Measurements from ENCODE around the gene FRMD4B. TPM values are rescaled to one million over a fixed set of nuclear protein-coding genes. Genes with fewer than 3 reads are reported as not detected.

Gene FRMD4B
- total and polyA plus RNA-seq, 7 donors = 8.2 to 21.5 (median 13.2) TPM

GRCh38 chr3:69137005-69137404 lies 248.9 kb downstream of the FRMD4B start:
- Histone ChIP-seq H3K27ac (no peak overlapping the region), H3K4me1 (no peaks in the 10 kb centered on the region), H3K36me3 (no peaks in the 10 kb centered on the region), H3K4me3 (no peak overlapping the region), H3K9me3 (no peaks in the 10 kb centered on the region), H3K27me3 (no peaks in the 10 kb centered on the region)
- no peak for DNase-seq
- TF ChIP-seq, protein P1, sequence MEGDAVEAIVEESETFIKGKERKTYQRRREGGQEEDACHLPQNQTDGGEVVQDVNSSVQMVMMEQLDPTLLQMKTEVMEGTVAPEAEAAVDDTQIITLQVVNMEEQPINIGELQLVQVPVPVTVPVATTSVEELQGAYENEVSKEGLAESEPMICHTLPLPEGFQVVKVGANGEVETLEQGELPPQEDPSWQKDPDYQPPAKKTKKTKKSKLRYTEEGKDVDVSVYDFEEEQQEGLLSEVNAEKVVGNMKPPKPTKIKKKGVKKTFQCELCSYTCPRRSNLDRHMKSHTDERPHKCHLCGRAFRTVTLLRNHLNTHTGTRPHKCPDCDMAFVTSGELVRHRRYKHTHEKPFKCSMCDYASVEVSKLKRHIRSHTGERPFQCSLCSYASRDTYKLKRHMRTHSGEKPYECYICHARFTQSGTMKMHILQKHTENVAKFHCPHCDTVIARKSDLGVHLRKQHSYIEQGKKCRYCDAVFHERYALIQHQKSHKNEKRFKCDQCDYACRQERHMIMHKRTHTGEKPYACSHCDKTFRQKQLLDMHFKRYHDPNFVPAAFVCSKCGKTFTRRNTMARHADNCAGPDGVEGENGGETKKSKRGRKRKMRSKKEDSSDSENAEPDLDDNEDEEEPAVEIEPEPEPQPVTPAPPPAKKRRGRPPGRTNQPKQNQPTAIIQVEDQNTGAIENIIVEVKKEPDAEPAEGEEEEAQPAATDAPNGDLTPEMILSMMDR (IDR thresholded peaks at IDR 0.05) = no peak
- TF ChIP-seq POLR2A (IDR thresholded peaks at IDR 0.05) (no peak), POLR2AphosphoS5 (IDR thresholded peaks at IDR 0.05) (no peak), EP300 (IDR thresholded peaks at IDR 0.05) (no peak)
- intact Hi-C loops (cut with DNase I) = no loop called here

- intact Hi-C loops (cut with DNase I) = no loop called here
- TF ChIP-seq POLR2A (IDR thresholded peaks at IDR 0.05) = no peak
Observed at GRCh38 chr3:69130689-69131088, 255.2 kb downstream of the FRMD4B start.

DNA sequence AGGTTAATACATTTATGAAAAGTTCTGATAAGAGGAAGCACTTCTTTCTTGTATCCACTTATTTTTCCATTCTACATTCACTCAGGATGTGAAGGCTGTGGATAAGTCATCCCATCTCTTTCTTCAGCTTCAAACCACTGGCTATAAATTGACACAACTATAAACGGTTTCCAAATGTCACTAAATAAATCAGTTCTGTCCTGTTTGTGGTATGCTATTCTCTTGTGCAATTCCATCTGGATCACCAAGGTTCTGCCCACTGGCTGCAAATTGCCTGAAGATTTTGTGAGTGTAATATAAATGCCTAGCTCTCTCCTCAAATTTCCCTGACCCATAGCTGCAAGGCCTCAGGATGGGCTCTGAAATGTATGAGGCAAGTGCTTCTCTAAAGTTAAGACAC lies 256.4 kb downstream of the FRMD4B start:
- Histone ChIP-seq H3K4me1 (no peaks in the 10 kb centered on the region), H3K36me3 (no peaks in the 10 kb centered on the region), H3K4me3 (no peak overlapping the region), H3K27ac (no peak overlapping the region), H3K9me3 (no peaks in the 10 kb centered on the region), H3K27me3 (no peaks in the 10 kb centered on the region)
- WGBS, 2 donors = 24 to 37% methylated on average over 1 of the region's 1 CpG
- intact Hi-C loops (cut with DNase I) = no loop called here
- TF ChIP-seq POLR2A (IDR thresholded peaks at IDR 0.05) (no peak), EP300 (IDR thresholded peaks at IDR 0.05) (no peak), POLR2AphosphoS5 (IDR thresholded peaks at IDR 0.05) (no peak)
- TF ChIP-seq, protein P1 (IDR thresholded peaks at IDR 0.05) = no peak
- DNase-seq = no peak

More at GRCh38 chr3:69130689-69131088, 255.2 kb downstream of the FRMD4B start:
- no peak overlapping the region for H3K27ac ChIP-seq
- no peaks in the 10 kb centered on the region for H3K4me1 ChIP-seq
- no peaks in the 10 kb centered on the region for H3K36me3 ChIP-seq
- H3K27me3 ChIP-seq = no peaks in the 10 kb centered on the region
- DNase-seq = no peak
- H3K9me3 ChIP-seq = no peaks in the 10 kb centered on the region
- no peak overlapping the region for H3K4me3 ChIP-seq

DNA sequence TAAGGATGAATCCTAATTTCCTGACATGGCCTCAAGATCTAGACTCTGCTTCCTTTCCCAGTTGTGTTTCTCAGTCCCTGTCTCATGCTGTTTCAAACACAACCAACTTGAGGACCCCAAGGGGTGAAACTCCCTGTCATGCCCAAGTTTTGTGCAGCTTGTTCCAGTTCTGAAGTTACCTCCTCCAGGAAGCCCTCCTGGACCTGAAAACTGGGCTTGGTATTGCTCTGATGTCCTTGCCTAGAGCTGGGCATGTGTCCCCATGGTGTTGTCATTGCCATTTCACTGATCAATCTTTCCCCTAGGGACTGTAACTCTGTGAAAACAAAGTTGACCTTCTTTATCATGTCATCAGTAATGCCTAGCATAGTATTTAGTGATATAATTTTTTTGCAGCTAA lies 257.4 kb downstream of the FRMD4B start:
- no peaks in the 10 kb centered on the region for H3K36me3 ChIP-seq
- H3K27me3 ChIP-seq = no peaks in the 10 kb centered on the region
- H3K4me1 ChIP-seq = no peaks in the 10 kb centered on the region
- intact Hi-C loops (cut with DNase I) = no loop called here
- H3K9me3 ChIP-seq = no peaks in the 10 kb centered on the region
- TF ChIP-seq POLR2A (IDR thresholded peaks at IDR 0.05) (no peak), EP300 (IDR thresholded peaks at IDR 0.05) (no peak), POLR2AphosphoS5 (IDR thresholded peaks at IDR 0.05) (no peak)
- TF ChIP-seq, protein P1 (IDR thresholded peaks at IDR 0.05) = no peak
- no peak for DNase-seq
- no peak overlapping the region for H3K27ac ChIP-seq
- H3K4me3 ChIP-seq = no peak overlapping the region

- Histone ChIP-seq H3K4me1 (no peaks in the 10 kb centered on the region), H3K27ac (no peak overlapping the region), H3K9me3 (no peaks in the 10 kb centered on the region), H3K4me3 (no peak overlapping the region), H3K36me3 (no peaks in the 10 kb centered on the region), H3K27me3 (no peaks in the 10 kb centered on the region)
- TF ChIP-seq POLR2AphosphoS5 (IDR thresholded peaks at IDR 0.05) = no peak
- TF ChIP-seq, protein P1 (IDR thresholded peaks at IDR 0.05) = no peak
- TF ChIP-seq POLR2A (IDR thresholded peaks at IDR 0.05) = no peak
- no peak for TF ChIP-seq EP300 (IDR thresholded peaks at IDR 0.05)
- DNase-seq = no peak
- 51 to 89% methylated on average over 2 of the region's 2 CpGs for WGBS, 2 donors
- intact Hi-C loops (cut with DNase I) = no loop called here
Observed at GRCh38 chr3:69126999-69127398, 258.9 kb downstream of the FRMD4B start.
